GM18502 (cell line): ENCODE results near the gene CXCL17.

Experiments
- ATAC-seq: cut with Tn5 transposase; IDR thresholded peaks from one replicate; pipeline ENCODE4 v1.9.1; 2021; ENCODE audit warnings: mild to moderate bottlenecking; ENCODE audit not compliant: unreplicated experiment, poor library complexity

The CXCL17 gene

GRCh38 chr19:42402376-42403116, 40.2 kb downstream of the CXCL17 start:
- no peak for ATAC-seq

GRCh38 chr19:42401365-42402303, 41.1 kb downstream of the CXCL17 start:
- no peak for ATAC-seq

GRCh38 chr19:42400404-42400803, 42.3 kb downstream of the CXCL17 start:
- no peak for ATAC-seq

GRCh38 chr19:42397263-42398166, 45.2 kb downstream of the CXCL17 start:
- ATAC-seq = no peak

- peak; percentile 95 for ATAC-seq
Observed at GRCh38 chr19:42396381-42397262, 46.1 kb downstream of the CXCL17 start.

GRCh38 chr19:42394751-42395150, 48.0 kb downstream of the CXCL17 start:
- ATAC-seq = no peak

- ATAC-seq = no peak
Observed at GRCh38 chr19:42392165-42392564, 50.6 kb downstream of the CXCL17 start.

- ATAC-seq = no peak
Observed at GRCh38 chr19:42389899-42390298, 52.8 kb downstream of the CXCL17 start, which contains the start of gene CNFN. CNFN (minus strand) TSS chr19:42390297; CDS start chr19:42389037, 1,260 bp downstream.

- no peak for ATAC-seq
Observed at GRCh38 chr19:42388851-42389489, 53.8 kb downstream of the CXCL17 start.

GRCh38 chr19:42386974-42387707, 55.6 kb downstream of the CXCL17 start:
- ATAC-seq = no peak

GRCh38 chr19:42380155-42380554, 62.6 kb downstream of the CXCL17 start:
- ATAC-seq = no peak
